Measurements from ENCODE around the gene TPD52L1. TPM values are rescaled to one million over a fixed set of nuclear protein-coding genes. Genes with fewer than 3 reads are reported as not detected.

The TPD52L1 gene
- total and polyA plus RNA-seq, 3 experiments from 2014 or later = 0.18 TPM; not detected in 2

DNA sequence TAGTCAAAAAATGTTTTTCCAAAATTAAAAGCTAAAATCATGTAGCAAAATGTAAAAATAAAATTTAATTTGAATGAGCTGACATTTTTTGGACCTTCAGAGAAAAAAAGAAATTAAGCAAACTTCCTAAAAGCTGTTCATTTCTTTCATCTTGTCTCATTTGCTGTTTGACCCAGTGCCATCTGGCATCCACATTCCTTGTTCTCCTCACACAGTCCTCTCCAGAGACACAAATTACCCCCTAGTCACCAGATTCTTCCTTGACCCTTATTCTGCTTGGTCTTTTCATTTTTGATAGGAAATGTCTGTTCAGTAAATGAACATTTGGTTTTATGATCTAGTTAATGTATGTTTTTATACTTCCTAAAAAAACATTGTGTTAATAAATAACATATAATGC, 93.0 kb downstream of the TPD52L1 start:
- H3K4me1 ChIP-seq (ENCODE audit: insufficient read depth, low read length) = no peaks in the 10 kb centered on the region
- CTCF ChIA-PET = no interaction called here
- H3K4me3 ChIP-seq (ENCODE audit: low read length) = no peak overlapping the region
- POLR2A ChIA-PET = no interaction called here
- DNase-seq = no peak
- H3K36me3 ChIP-seq (ENCODE audit: insufficient read depth, low read length) = no peaks in the 10 kb centered on the region
- H3K27me3 Mint-ChIP-seq = peaks cover 14 to 42% of the 10 kb centered on the region in 2 donors
- no peaks in the 10 kb centered on the region for H3K4me1 Mint-ChIP-seq
- H3K9me3 ChIP-seq (ENCODE audit: low read length) = no peaks in the 10 kb centered on the region
- H3K27ac ChIP-seq (ENCODE audit: low read depth, low read length) = no peak overlapping the region
- no peak overlapping the region for H3K27ac Mint-ChIP-seq
- H3K27me3 ChIP-seq (ENCODE audit: insufficient read depth, low read length, poor library complexity, severe bottlenecking) = no peaks in the 10 kb centered on the region
- H3K4me3 Mint-ChIP-seq = no peak overlapping the region
- peaks cover 12 to 22% (median 19%) of the 10 kb centered on the region in 5 donors for H3K9me3 Mint-ChIP-seq
- peaks cover 0 to 4% (median 2%) of the 10 kb centered on the region in 3 donors for H3K36me3 Mint-ChIP-seq

DNA sequence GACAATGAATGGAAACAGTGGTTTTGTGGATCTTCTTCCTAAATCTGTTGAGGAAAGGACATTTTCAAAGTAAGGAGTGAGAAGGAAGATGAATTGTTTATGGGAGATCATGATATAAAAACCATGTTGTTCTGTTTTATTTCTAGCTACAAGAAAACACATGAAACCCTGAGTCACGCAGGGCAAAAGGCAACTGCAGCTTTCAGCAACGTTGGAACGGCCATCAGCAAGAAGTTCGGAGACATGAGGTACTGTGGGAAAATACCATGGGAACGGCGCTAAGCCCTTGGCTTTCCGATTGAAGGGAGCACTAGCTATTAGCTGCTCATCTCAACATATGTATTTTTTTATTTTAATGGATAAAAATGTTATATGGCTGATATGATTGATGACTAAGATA, 94.6 kb downstream of the TPD52L1 start:
- ChIA-PET POLR2A (no interaction called here), CTCF (interaction anchor here (1.3 kb wide), 1 partner anchor 18 kb away, joined by 3 read pairs; no protein-coding TSS in a partner anchor)
- no peak overlapping the region for H3K4me3 Mint-ChIP-seq
- Histone ChIP-seq H3K36me3 (ENCODE audit: insufficient read depth, low read length) (no peaks in the 10 kb centered on the region), H3K27ac (ENCODE audit: low read depth, low read length) (no peak overlapping the region), H3K9me3 (ENCODE audit: low read length) (no peaks in the 10 kb centered on the region), H3K27me3 (ENCODE audit: insufficient read depth, low read length, poor library complexity, severe bottlenecking) (no peaks in the 10 kb centered on the region), H3K4me3 (ENCODE audit: low read length) (no peak overlapping the region), H3K4me1 (ENCODE audit: insufficient read depth, low read length) (no peaks in the 10 kb centered on the region)
- peaks cover 14 to 35% of the 10 kb centered on the region in 2 donors for H3K27me3 Mint-ChIP-seq
- H3K9me3 Mint-ChIP-seq = peaks cover 2 to 8% (median 6%) of the 10 kb centered on the region in 5 donors
- no peak for DNase-seq
- peaks cover 0 to 2% (median 0%) of the 10 kb centered on the region in 3 donors for H3K36me3 Mint-ChIP-seq
- no peaks in the 10 kb centered on the region for H3K4me1 Mint-ChIP-seq
- H3K27ac Mint-ChIP-seq = no peak overlapping the region

DNA sequence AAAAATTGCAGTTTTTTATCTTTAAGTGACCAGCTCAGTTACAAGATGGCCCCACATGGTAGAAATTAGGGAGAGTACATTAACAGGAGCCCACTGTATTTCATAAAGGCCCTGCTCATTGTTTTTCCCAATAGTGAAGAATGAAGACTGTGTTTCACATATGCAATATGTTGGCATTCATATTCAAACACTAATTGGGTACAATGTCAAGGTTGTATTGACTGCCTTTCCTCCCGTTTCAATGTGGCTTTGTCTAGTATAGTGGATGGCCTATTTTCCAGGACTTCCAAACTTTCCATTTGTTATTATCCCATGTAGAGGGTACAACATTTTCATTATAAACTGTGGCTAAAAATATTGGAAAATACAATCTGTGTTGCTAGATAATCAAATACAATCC, 96.9 kb downstream of the TPD52L1 start:
- Histone ChIP-seq H3K4me1 (ENCODE audit: insufficient read depth, low read length) (no peaks in the 10 kb centered on the region), H3K9me3 (ENCODE audit: low read length) (no peaks in the 10 kb centered on the region), H3K27me3 (ENCODE audit: insufficient read depth, low read length, poor library complexity, severe bottlenecking) (no peaks in the 10 kb centered on the region), H3K4me3 (ENCODE audit: low read length) (no peak overlapping the region), H3K36me3 (ENCODE audit: insufficient read depth, low read length) (no peaks in the 10 kb centered on the region), H3K27ac (ENCODE audit: low read depth, low read length) (no peak overlapping the region)
- no peaks in the 10 kb centered on the region for H3K4me1 Mint-ChIP-seq
- ChIA-PET CTCF (no interaction called here), POLR2A (no interaction called here)
- DNase-seq = no peak
- peaks cover 0 to 2% (median 0%) of the 10 kb centered on the region in 5 donors for H3K9me3 Mint-ChIP-seq
- no peak overlapping the region for H3K4me3 Mint-ChIP-seq
- no peaks in the 10 kb centered on the region for H3K36me3 Mint-ChIP-seq
- no peak overlapping the region for H3K27ac Mint-ChIP-seq
- peaks cover 16 to 28% of the 10 kb centered on the region in 2 donors for H3K27me3 Mint-ChIP-seq

DNA sequence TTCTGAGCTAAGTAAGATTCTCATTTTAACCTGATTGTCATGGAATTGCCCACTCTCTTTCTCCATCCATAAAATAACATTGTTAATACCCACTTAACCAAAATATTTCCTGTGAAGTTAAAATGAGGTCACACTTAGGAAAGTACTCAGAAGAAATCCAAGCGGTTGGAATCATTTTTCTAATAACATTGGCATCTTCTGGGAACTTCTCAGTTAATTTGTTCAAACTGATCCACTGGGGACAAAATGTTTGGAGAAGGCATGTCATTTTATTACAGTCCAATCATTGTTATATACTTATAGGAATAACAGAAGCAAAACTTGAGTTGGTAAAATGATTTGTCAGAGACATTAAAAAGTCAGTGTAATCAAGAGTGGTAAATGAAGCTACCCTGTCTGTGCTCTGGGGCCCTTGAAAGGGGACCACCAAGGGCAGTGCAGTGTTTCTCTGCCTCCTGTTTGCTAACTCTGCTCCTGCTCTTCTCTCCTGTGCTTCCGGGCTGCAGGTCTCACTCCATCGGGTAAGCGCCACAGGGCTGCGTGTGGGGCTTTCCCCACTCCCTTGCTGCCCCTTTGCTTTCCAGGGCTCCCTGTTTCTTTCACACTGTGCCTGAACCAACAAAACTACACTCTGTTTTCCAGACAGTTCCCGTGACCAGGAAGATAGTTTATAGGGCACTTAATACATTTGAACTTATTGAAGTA, 98.1 kb downstream of the TPD52L1 start:
- peaks cover 8 to 19% of the 10 kb centered on the region in 2 donors for H3K27me3 Mint-ChIP-seq
- Histone ChIP-seq H3K4me3 (ENCODE audit: low read length) (no peak overlapping the region), H3K36me3 (ENCODE audit: insufficient read depth, low read length) (no peaks in the 10 kb centered on the region), H3K27me3 (ENCODE audit: insufficient read depth, low read length, poor library complexity, severe bottlenecking) (no peaks in the 10 kb centered on the region), H3K27ac (ENCODE audit: low read depth, low read length) (no peak overlapping the region), H3K9me3 (ENCODE audit: low read length) (no peaks in the 10 kb centered on the region), H3K4me1 (ENCODE audit: insufficient read depth, low read length) (no peaks in the 10 kb centered on the region)
- CTCF ChIA-PET = no interaction called here
- no peak overlapping the region for H3K27ac Mint-ChIP-seq
- no peak overlapping the region for H3K4me3 Mint-ChIP-seq
- H3K9me3 Mint-ChIP-seq = no peaks in the 10 kb centered on the region
- POLR2A ChIA-PET = no interaction called here
- H3K4me1 Mint-ChIP-seq = no peaks in the 10 kb centered on the region
- no peak for DNase-seq
- no peaks in the 10 kb centered on the region for H3K36me3 Mint-ChIP-seq

DNA sequence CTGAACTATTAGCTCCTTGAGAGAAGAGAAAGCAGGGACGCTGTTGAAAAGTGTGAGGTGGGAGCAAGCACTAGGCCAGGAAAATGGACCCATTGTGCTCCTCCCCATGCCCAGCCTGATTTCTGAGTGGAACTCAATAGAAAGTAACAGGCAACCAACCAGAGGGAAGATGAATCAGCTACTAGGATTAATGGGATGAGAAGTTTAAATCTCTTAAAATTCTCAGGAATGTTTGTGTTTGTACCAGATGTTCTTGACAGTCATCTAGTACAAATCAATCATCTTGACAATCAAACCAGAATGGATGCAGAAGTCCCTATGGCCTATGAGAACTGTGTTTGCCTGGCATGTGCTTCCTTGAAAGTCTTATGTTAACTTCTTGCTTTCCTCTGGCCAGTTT, 99.3 kb downstream of the TPD52L1 start:
- Mint-ChIP-seq H3K27ac (no peak overlapping the region), H3K36me3 (no peaks in the 10 kb centered on the region), H3K4me3 (no peak overlapping the region), H3K27me3 (peaks cover 4 to 10% of the 10 kb centered on the region in 2 donors), H3K9me3 (no peaks in the 10 kb centered on the region), H3K4me1 (no peaks in the 10 kb centered on the region)
- CTCF ChIA-PET = no interaction called here
- no peak overlapping the region for H3K4me3 ChIP-seq (ENCODE audit: low read length)
- no peaks in the 10 kb centered on the region for H3K9me3 ChIP-seq (ENCODE audit: low read length)
- no peaks in the 10 kb centered on the region for H3K4me1 ChIP-seq (ENCODE audit: insufficient read depth, low read length)
- POLR2A ChIA-PET = no interaction called here
- no peaks in the 10 kb centered on the region for H3K36me3 ChIP-seq (ENCODE audit: insufficient read depth, low read length)
- no peak for DNase-seq
- H3K27me3 ChIP-seq (ENCODE audit: insufficient read depth, low read length, poor library complexity, severe bottlenecking) = no peaks in the 10 kb centered on the region
- no peak overlapping the region for H3K27ac ChIP-seq (ENCODE audit: low read depth, low read length)

DNA sequence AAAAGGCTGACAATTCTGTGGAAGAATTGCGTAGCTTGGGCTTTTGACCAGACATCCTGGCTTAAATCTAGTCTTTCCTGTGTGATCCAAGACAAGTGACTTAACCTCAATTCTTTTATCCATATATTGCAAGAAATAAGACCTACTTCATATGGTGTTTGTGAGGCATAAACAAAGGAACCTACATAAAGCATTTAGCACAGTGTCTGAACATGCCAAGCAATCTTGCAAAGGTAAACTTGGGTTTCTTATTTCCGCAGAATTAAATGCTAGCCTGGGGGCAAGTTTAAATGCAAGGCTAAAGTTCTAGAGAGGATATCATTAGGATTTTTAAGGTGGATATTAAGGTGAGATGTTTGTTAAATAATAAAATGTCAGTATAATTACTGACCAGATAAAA, 100.3 kb downstream of the TPD52L1 start:
- H3K27ac ChIP-seq (ENCODE audit: low read depth, low read length) = no peak overlapping the region
- no peaks in the 10 kb centered on the region for H3K4me1 ChIP-seq (ENCODE audit: insufficient read depth, low read length)
- ChIA-PET POLR2A (no interaction called here), CTCF (no interaction called here)
- H3K36me3 ChIP-seq (ENCODE audit: insufficient read depth, low read length) = no peaks in the 10 kb centered on the region
- Mint-ChIP-seq H3K27ac (no peak overlapping the region), H3K9me3 (no peaks in the 10 kb centered on the region), H3K4me1 (no peaks in the 10 kb centered on the region), H3K4me3 (no peak overlapping the region), H3K36me3 (no peaks in the 10 kb centered on the region), H3K27me3 (peaks cover 4% of the 10 kb centered on the region in 2 donors)
- H3K27me3 ChIP-seq (ENCODE audit: insufficient read depth, low read length, poor library complexity, severe bottlenecking) = no peaks in the 10 kb centered on the region
- no peaks in the 10 kb centered on the region for H3K9me3 ChIP-seq (ENCODE audit: low read length)
- DNase-seq = no peak
- H3K4me3 ChIP-seq (ENCODE audit: low read length) = no peak overlapping the region

DNA sequence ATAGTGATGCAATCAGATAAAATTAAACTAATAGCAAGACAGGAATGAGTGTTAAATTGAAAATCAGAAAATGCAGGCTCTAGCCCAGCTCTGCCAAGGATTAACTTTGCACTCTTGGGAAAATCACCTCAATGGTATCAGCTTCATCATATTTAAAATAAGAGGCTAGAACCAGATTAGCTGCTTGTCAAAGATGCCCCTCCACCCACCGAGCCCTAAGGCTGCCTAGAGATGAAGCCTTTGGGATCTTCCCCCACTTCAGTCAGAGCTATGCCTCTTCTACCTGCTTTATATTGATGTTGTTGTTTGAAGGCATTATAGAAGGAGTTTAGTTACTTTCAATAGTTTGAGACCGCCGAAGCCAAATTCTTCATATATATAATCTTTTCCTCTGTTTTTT, 100.7 kb downstream of the TPD52L1 start:
- Histone ChIP-seq H3K4me1 (ENCODE audit: insufficient read depth, low read length) (no peaks in the 10 kb centered on the region), H3K9me3 (ENCODE audit: low read length) (no peaks in the 10 kb centered on the region), H3K27ac (ENCODE audit: low read depth, low read length) (no peak overlapping the region), H3K36me3 (ENCODE audit: insufficient read depth, low read length) (no peaks in the 10 kb centered on the region), H3K4me3 (ENCODE audit: low read length) (no peak overlapping the region), H3K27me3 (ENCODE audit: insufficient read depth, low read length, poor library complexity, severe bottlenecking) (no peaks in the 10 kb centered on the region)
- H3K9me3 Mint-ChIP-seq = no peaks in the 10 kb centered on the region
- H3K4me1 Mint-ChIP-seq = no peaks in the 10 kb centered on the region
- no peaks in the 10 kb centered on the region for H3K36me3 Mint-ChIP-seq
- no peak for DNase-seq
- CTCF ChIA-PET = no interaction called here
- H3K4me3 Mint-ChIP-seq = no peak overlapping the region
- H3K27me3 Mint-ChIP-seq = peaks cover 4% of the 10 kb centered on the region in 2 donors
- no peak overlapping the region for H3K27ac Mint-ChIP-seq
- POLR2A ChIA-PET = no interaction called here

DNA sequence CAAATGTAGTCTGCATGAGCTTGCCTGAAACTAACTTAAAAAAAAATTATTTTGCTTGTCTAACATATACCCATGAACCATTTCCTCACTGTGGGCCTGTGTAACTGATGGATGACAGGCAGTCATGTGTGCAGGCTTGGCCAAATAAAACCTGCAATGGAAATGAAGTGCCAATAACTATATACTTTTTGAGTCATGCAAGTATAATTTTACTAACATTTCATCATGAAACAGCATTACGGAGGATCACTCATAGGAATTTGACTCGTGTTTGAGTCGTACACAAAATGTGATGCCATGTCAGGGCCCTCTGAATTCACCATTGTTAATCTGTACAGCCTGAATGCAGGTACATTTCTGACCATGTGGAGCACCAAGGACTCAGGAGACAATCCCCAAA, 101.6 kb downstream of the TPD52L1 start:
- no peak overlapping the region for H3K27ac Mint-ChIP-seq
- Histone ChIP-seq H3K27ac (ENCODE audit: low read depth, low read length) (no peak overlapping the region), H3K4me3 (ENCODE audit: low read length) (no peak overlapping the region), H3K36me3 (ENCODE audit: insufficient read depth, low read length) (no peaks in the 10 kb centered on the region), H3K4me1 (ENCODE audit: insufficient read depth, low read length) (no peaks in the 10 kb centered on the region), H3K9me3 (ENCODE audit: low read length) (no peaks in the 10 kb centered on the region), H3K27me3 (ENCODE audit: insufficient read depth, low read length, poor library complexity, severe bottlenecking) (no peaks in the 10 kb centered on the region)
- no peak overlapping the region for H3K4me3 Mint-ChIP-seq
- no peaks in the 10 kb centered on the region for H3K9me3 Mint-ChIP-seq
- ChIA-PET POLR2A (no interaction called here), CTCF (no interaction called here)
- H3K36me3 Mint-ChIP-seq = no peaks in the 10 kb centered on the region
- DNase-seq = no peak
- no peaks in the 10 kb centered on the region for H3K4me1 Mint-ChIP-seq
- H3K27me3 Mint-ChIP-seq = peaks cover 1 to 4% of the 10 kb centered on the region in 2 donors
